A549 (cell line): Measurements from ENCODE around the gene SLC19A3. TPM values are rescaled to one million over a fixed set of nuclear protein-coding genes. Genes with fewer than 3 reads are reported as not detected.
"Not testable (repeated sequence)": the region's sequence is repeated elsewhere in the genome, so short reads cannot be mapped to it uniquely, and the experiment has no call there.

Experiments used
- ATAC-seq, 2 experiments: fragments of 200-7000 bp in 1 of 2; fragments of >200 bp in 1 of 2; cut with Nextera tagmentation in 1 of 2; cut with Tn5 transposase in 1 of 2; 3 replicates each; pipeline versions ENCODE4 v1.8.0 to v1.9.1; 2018 to 2020; ENCODE audit warnings: mild to moderate bottlenecking in 1 of 2, moderate library complexity in 1 of 2
- CTCF ChIA-PET: fragments of 300-600 bp; sonication (Branson Sonifier 250); formaldehyde crosslinking; extraction: SDS; loops from one replicate; lab custom pipeline; 2021; ENCODE audit warnings: antibody characterized with exemption, inconsistent platforms; lab: Yijun Ruan, JAX
- POLR2A ChIA-PET: fragments of 350-600 bp; formaldehyde crosslinking; extraction: SDS; loops from one replicate; lab custom pipeline; 2021; ENCODE audit warnings: antibody characterized with exemption, inconsistent platforms; lab: Yijun Ruan, JAX
- DNase-seq, 2 experiments: peaks; one replicate each; pipeline versions ENCODE4 v3.0.0 to v3.0.0-alpha.2; 2011 to 2016; ENCODE audit warnings: low read depth in 1 of 2, low spot score in 1 of 2
- FAIRE-seq: peaks from 2 replicates; lab custom pipeline; 2011; peaks lifted over from hg19 to GRCh38; lab: Jason Lieb, UNC
- H3K27ac ChIP-seq, 2 experiments: fragments of >200 bp; sonication (Bioruptor Twin); formaldehyde crosslinking; 3 replicates each; pipeline ENCODE4 v1.5.1; 2016 to 2017
- H3K4me1 ChIP-seq: fragments of >200 bp; sonication (Bioruptor Twin); formaldehyde crosslinking; 3 replicates; pipeline ENCODE4 v1.6.1; 2016
- H3K4me2 ChIP-seq: fragments of >200 bp; sonication (Bioruptor Twin); formaldehyde crosslinking; 3 replicates; pipeline ENCODE4 v1.6.1; 2016
- H3K4me3 ChIP-seq: fragments of >200 bp; sonication (Bioruptor Twin); formaldehyde crosslinking; 3 replicates; pipeline ENCODE4 v1.5.1; 2016
- H3K9me3 ChIP-seq: fragments of >200 bp; sonication (Bioruptor Twin); formaldehyde crosslinking; 3 replicates; pipeline ENCODE4 v1.6.1; 2016
- BHLHE40 ChIP-seq: IDR thresholded peaks from 2 replicates; pipeline ENCODE4 v1.6.1; 2012; ENCODE audit warnings: low read depth, low read length, inconsistent platforms
- CBX2 ChIP-seq: fragments of 200-600 bp; sonication (generic); IDR thresholded peaks from 2 replicates; pipeline ENCODE4 v1.6.1; 2016; ENCODE audit warnings: low read depth, mild to moderate bottlenecking, borderline replicate concordance
- CEBPB ChIP-seq, 2 experiments: fragments of >200 bp in 1 of 2; sonication (Bioruptor Twin) in 1 of 2; formaldehyde crosslinking in 1 of 2; IDR thresholded peaks; 2 replicates each; pipeline ENCODE4 v1.6.1; 2012 to 2016
- ESRRA ChIP-seq: fragments of 150-350 bp; IDR thresholded peaks from 2 replicates; pipeline ENCODE4 v1.6.1; 2014; ENCODE audit warnings: mild to moderate bottlenecking, low read length, borderline replicate concordance
- GATA3 ChIP-seq: IDR thresholded peaks from 2 replicates; pipeline ENCODE4 v1.6.1; 2012; ENCODE audit warnings: borderline replicate concordance
- HOXB13 ChIP-seq: fragments of 250-450 bp; sonication (Bioruptor Pico); IDR thresholded peaks from 2 replicates; pipeline ENCODE4 v1.5.0; 2020; ENCODE audit warnings: low read depth, mild to moderate bottlenecking, moderate library complexity
- HOXB5 ChIP-seq: fragments of 250-450 bp; sonication (Bioruptor Pico); IDR thresholded peaks from 2 replicates; pipeline ENCODE4 v1.5.0; 2020; ENCODE audit warnings: mild to moderate bottlenecking, moderate library complexity
- JUN ChIP-seq, 2 experiments: fragments of >200 bp; sonication (Bioruptor Twin); formaldehyde crosslinking; IDR thresholded peaks; 2 replicates in 1 of 2; 3 replicates in 1 of 2; pipeline ENCODE4 v1.6.1; 2016 to 2017
- KDM1A ChIP-seq: fragments of 200-600 bp; sonication (generic); IDR thresholded peaks from 2 replicates; pipeline ENCODE4 v1.6.1; 2016; ENCODE audit warnings: low read depth, mild to moderate bottlenecking
- MYC ChIP-seq: IDR thresholded peaks from 2 replicates; pipeline ENCODE4 v1.6.1; 2012; ENCODE audit warnings: mild to moderate bottlenecking, inconsistent platforms, low read length, improper control_type of control experiment, borderline replicate concordance
- NR3C1 ChIP-seq: fragments of >200 bp; sonication (Bioruptor Twin); formaldehyde crosslinking; IDR thresholded peaks from 3 replicates; pipeline ENCODE4 v1.6.1; 2017
- SMC3 ChIP-seq: fragments of >200 bp; sonication (Bioruptor Twin); formaldehyde crosslinking; IDR thresholded peaks from 3 replicates; pipeline ENCODE4 v1.6.1; 2018; ENCODE audit warnings: inconsistent platforms
- ZC3H11A ChIP-seq: fragments of 450-650 bp; IDR thresholded peaks from 2 replicates; pipeline ENCODE4 v1.6.1; 2014; ENCODE audit warnings: antibody characterized with exemption, mild to moderate bottlenecking
- ZSCAN20 ChIP-seq: fragments of 250-450 bp; sonication (Bioruptor Pico); IDR thresholded peaks from 2 replicates; pipeline ENCODE4 v1.8.0; 2022; ENCODE audit warnings: mild to moderate bottlenecking, moderate library complexity
- WGBS: methylation state at CpG from one replicate; pipeline ENCODE4 v1.1.6; 2017; ENCODE audit errors: missing lambda C conversion rate; 5-methylcytosine and 5-hydroxymethylcytosine counted together
- polyA plus RNA-seq, 4 experiments: library from polyadenylated mRNA; depleted of rRNA in 3 of 4; stranded (reverse); fragments of >200 nt; fragmentation: RNase III in 1 of 4; extraction: RNeasy Plus Mini Kit Qiagen cat#74134 plus additional on column Dnase treatment in 1 of 4; gene quantifications; 2 replicates in 3 of 4; 3 replicates in 1 of 4; pipeline ENCODE4 v1.2.3, GENCODE V29; 2011 to 2017
- TF ChIP-seq, protein P1 (sequence below): fragments of 200-600 bp; sonication (generic); IDR thresholded peaks from 2 replicates; pipeline ENCODE4 v1.6.1; 2016; ENCODE audit warnings: antibody characterized with exemption, mild to moderate bottlenecking, moderate library complexity
- TF ChIP-seq, protein P2 (sequence below): fragments of >200 bp; sonication (Bioruptor Twin); formaldehyde crosslinking; IDR thresholded peaks from 2 replicates; pipeline ENCODE4 v1.6.1; 2016

SLC19A3 gene
- polyA plus RNA-seq, 2 of the 4 experiments (the other 2 are of a cell fraction): 2.8 to 7.6 TPM

DNA sequence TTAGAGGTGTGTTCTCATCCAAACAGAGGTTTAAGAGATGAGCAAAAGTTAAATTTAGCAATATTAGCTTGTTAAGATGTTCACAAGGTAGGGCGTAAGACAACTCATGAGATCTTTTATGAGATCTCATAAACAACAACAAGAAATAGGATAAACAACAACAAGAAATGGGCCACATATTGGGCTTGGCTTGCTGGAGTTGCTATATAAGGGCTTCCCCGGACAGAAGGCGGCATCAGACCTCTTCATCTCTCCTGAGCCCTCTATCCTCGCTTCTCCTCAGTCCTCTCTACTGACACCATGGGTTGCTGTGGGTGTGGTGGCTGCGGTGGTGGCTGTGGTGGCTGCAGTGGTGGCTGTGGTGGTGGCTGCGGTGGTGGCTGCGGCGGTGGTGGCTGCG lies 27.8 kb upstream of the SLC19A3 start, which contains the start of gene SCYGR8:
Gene SCYGR8 (plus strand): TSS at position 301 of the 400 bp plus-strand sequence. CDS start 0 bp downstream, at position 301.
- no peaks in the 10 kb centered on the region for H3K9me3 ChIP-seq
- no peak within 1 kb of the TSS for H3K4me3 ChIP-seq
- H3K4me2 ChIP-seq: no peak within 1 kb of the TSS
- H3K4me1 ChIP-seq: no peaks in the 10 kb centered on the region
- POLR2A ChIA-PET: no interaction called here
- FAIRE-seq (no peak), ATAC-seq (no peak), DNase-seq (no peak)
- TF ChIP-seq, protein P1, sequence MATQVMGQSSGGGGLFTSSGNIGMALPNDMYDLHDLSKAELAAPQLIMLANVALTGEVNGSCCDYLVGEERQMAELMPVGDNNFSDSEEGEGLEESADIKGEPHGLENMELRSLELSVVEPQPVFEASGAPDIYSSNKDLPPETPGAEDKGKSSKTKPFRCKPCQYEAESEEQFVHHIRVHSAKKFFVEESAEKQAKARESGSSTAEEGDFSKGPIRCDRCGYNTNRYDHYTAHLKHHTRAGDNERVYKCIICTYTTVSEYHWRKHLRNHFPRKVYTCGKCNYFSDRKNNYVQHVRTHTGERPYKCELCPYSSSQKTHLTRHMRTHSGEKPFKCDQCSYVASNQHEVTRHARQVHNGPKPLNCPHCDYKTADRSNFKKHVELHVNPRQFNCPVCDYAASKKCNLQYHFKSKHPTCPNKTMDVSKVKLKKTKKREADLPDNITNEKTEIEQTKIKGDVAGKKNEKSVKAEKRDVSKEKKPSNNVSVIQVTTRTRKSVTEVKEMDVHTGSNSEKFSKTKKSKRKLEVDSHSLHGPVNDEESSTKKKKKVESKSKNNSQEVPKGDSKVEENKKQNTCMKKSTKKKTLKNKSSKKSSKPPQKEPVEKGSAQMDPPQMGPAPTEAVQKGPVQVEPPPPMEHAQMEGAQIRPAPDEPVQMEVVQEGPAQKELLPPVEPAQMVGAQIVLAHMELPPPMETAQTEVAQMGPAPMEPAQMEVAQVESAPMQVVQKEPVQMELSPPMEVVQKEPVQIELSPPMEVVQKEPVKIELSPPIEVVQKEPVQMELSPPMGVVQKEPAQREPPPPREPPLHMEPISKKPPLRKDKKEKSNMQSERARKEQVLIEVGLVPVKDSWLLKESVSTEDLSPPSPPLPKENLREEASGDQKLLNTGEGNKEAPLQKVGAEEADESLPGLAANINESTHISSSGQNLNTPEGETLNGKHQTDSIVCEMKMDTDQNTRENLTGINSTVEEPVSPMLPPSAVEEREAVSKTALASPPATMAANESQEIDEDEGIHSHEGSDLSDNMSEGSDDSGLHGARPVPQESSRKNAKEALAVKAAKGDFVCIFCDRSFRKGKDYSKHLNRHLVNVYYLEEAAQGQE: no peak
- TF ChIP-seq ZC3H11A: no peak
- TF ChIP-seq CEBPB (IDR thresholded peaks at IDR 0.05): no peak
- no peak within 1 kb of the TSS for H3K27ac ChIP-seq
- CTCF ChIA-PET: no interaction called here
- 93% methylated on average over 5 of the region's 9 CpGs for WGBS

DNA sequence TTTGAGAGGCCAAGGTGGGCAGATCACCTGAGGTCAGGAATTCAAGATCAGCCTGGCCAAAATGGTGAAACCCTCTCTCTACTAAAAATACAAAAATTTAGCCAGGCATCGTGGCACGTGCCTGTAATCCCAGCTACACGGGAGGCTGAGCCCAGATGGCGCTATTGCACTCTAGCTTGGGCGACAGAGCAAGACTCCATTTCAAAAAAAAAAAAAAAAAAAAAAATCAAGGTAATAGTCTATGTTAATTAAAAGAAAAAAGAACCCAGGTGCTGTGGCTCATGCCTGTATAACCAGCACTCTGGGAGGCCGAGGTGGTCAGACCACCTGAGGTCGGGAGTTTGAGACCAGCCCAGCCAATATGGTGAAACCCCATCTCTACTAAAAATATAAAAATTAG lies 22.9 kb upstream of the SLC19A3 start:
- H3K4me1 ChIP-seq, FAIRE-seq, ATAC-seq, H3K9me3 ChIP-seq, H3K4me3 ChIP-seq, H3K4me2 ChIP-seq, H3K27ac ChIP-seq, POLR2A ChIA-PET: not testable (repeated sequence)
- CTCF ChIA-PET: interaction anchor here (0.6 kb wide), 1 partner anchor 18 kb away, joined by 3 read pairs; no protein-coding TSS in a partner anchor
- WGBS: 65% methylated on average over 7 of the region's 7 CpGs
- peak in 1 of 2 experiments; percentile 29 for DNase-seq

DNA sequence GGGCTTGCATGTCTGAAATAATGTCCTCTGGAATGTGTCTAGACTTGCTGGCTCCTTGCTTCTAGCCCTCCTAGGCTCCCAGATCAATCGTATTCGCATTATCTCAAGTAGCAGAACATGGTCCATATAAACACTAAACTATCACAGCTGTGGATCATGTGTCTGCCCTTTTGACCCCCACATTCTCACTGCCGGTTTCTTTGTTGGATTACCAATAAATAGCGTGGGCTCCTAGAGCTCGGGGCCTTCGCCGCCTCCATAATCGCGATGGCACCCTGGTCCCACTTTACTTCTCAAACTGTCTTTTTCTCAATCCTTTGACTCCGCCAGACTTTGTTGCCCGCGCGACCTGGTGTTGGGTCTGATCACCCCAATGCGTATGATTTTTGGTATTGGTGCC lies 21.5 kb upstream of the SLC19A3 start:
- CTCF ChIA-PET: interaction anchor here (0.6 to 2.2 kb wide), 3 partner anchors 27 to 259 kb away, joined by 3 to 9 read pairs (median 3); no protein-coding TSS in a partner anchor
- ATAC-seq (no peak), DNase-seq (no peak), FAIRE-seq (no peak)
- H3K9me3 ChIP-seq: no peaks in the 10 kb centered on the region
- no peaks in the 10 kb centered on the region for H3K4me1 ChIP-seq
- no peak overlapping the region for H3K27ac ChIP-seq
- POLR2A ChIA-PET: no interaction called here
- no peak for TF ChIP-seq NR3C1
- TF ChIP-seq GATA3: no peak
- TF ChIP-seq HOXB5 (CRISPR knock-in tag): no peak
- no peak for TF ChIP-seq CEBPB (IDR thresholded peaks at IDR 0.05)
- no peak for TF ChIP-seq JUN (IDR thresholded peaks at IDR 0.05)
- no peak for TF ChIP-seq ZSCAN20 (CRISPR knock-in tag)
- TF ChIP-seq MYC: no peak
- no peak for TF ChIP-seq HOXB13 (CRISPR knock-in tag)
- no peak for TF ChIP-seq KDM1A
- TF ChIP-seq, protein P2, sequence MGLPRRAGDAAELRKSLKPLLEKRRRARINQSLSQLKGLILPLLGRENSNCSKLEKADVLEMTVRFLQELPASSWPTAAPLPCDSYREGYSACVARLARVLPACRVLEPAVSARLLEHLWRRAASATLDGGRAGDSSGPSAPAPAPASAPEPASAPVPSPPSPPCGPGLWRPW: no peak
- TF ChIP-seq SMC3: no peak
- TF ChIP-seq, protein P1: no peak
- no peak for TF ChIP-seq ESRRA
- no peak for TF ChIP-seq BHLHE40
- TF ChIP-seq CBX2: no peak
- WGBS: 92% methylated on average over 14 of the region's 14 CpGs
- H3K4me2 ChIP-seq: no peak overlapping the region
- H3K4me3 ChIP-seq: no peak overlapping the region
